Keratinocyte (primary cell): ENCODE measurements around the gene TCN2.

Experiments used
- CTCF ChIP-seq, 3 experiments: IDR thresholded peaks in 1 of 3; conservative IDR thresholded peaks in 1 of 3; optimal IDR thresholded peaks in 1 of 3; 2 replicates in 2 of 3; 3 replicates in 1 of 3; pipeline versions ENCODE3 to v1.5.1; 2011; ENCODE audit warnings: low read length in 3 of 3, mild to moderate bottlenecking in 3 of 3, moderate library complexity in 2 of 3, control low read depth in 1 of 3, inconsistent platforms in 1 of 3; ENCODE audit not compliant: insufficient read depth in 2 of 3; ENCODE audit errors: extremely low read depth in 1 of 3
- EZH2 ChIP-seq: IDR thresholded peaks from one replicate; pipeline ENCODE4 v1.6.1; 2012; ENCODE audit warnings: inconsistent platforms, mild to moderate bottlenecking, low read length, moderate library complexity

GRCh38 chr22:30640839-30641430 is 34.0 kb downstream of the TCN2 start:
- TF ChIP-seq EZH2: no peak
- TF ChIP-seq CTCF (optimal IDR thresholded peaks at IDR 0.05 in 1 of 3, IDR thresholded peaks at IDR 0.05 in 1 of 3, conservative IDR thresholded peaks at IDR 0.05 in 1 of 3; ENCODE audit: extremely low read depth in 1 of 3, insufficient read depth in 2 of 3, low read length in 3 of 3): no peak
